Upper lobe of left lung (tissue), 4 donors: ENCODE measurements around the gene BIRC7.

Experiments
- EP300 ChIP-seq, 4 donors: sonication (generic); formaldehyde crosslinking; IDR thresholded peaks; one replicate each; pipeline ENCODE4 v1.5.1; 2017; ENCODE audit warnings: antibody characterized with exemption in 4 of 4, control low read depth in 2 of 4
- POLR2A ChIP-seq, 4 donors: fragments of 450-650 bp; IDR thresholded peaks; one replicate each; pipeline ENCODE4 v1.5.1; 2016 to 2017; ENCODE audit warnings: antibody characterized with exemption in 4 of 4, mild to moderate bottlenecking in 2 of 4
- POLR2AphosphoS5 ChIP-seq, 2 donors: sonication (generic); formaldehyde crosslinking; IDR thresholded peaks; one replicate each; pipeline ENCODE4 v1.5.1; 2017; ENCODE audit warnings: antibody characterized with exemption in 2 of 2
- TF ChIP-seq, protein P1 (sequence below), 6 experiments: fragments of 450-650 bp in 4 of 6; fragments of 200-600 bp in 2 of 6; sonication (generic) in 2 of 6; IDR thresholded peaks; one replicate each; pipeline ENCODE4 v1.5.1; 2016 to 2019; ENCODE audit warnings: antibody characterized with exemption in 6 of 6

DNA sequence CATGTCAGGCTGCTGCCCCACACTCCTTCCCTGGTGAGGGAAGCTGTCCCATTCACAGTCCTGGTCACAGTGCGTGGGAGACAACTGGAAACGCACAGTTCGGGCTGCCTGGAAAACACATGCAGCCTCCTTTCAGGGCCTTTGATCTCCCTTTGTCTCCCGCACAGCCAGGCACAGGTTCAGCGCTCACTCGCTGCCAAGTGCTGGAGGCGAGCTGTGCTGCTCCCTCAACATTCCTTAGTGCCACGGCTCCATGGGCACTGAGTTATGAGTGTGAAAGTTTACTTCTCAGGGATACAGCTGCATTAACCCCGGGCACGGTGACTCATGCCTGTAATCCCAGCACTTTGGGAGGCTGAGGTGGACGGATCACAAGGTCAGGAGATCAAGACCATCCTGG, 28.8 kb upstream of the BIRC7 start:
- TF ChIP-seq POLR2AphosphoS5 (IDR thresholded peaks at IDR 0.05) (no peak), POLR2A (IDR thresholded peaks at IDR 0.05) (no peak), EP300 (IDR thresholded peaks at IDR 0.05) (no peak)
- TF ChIP-seq, protein P1, sequence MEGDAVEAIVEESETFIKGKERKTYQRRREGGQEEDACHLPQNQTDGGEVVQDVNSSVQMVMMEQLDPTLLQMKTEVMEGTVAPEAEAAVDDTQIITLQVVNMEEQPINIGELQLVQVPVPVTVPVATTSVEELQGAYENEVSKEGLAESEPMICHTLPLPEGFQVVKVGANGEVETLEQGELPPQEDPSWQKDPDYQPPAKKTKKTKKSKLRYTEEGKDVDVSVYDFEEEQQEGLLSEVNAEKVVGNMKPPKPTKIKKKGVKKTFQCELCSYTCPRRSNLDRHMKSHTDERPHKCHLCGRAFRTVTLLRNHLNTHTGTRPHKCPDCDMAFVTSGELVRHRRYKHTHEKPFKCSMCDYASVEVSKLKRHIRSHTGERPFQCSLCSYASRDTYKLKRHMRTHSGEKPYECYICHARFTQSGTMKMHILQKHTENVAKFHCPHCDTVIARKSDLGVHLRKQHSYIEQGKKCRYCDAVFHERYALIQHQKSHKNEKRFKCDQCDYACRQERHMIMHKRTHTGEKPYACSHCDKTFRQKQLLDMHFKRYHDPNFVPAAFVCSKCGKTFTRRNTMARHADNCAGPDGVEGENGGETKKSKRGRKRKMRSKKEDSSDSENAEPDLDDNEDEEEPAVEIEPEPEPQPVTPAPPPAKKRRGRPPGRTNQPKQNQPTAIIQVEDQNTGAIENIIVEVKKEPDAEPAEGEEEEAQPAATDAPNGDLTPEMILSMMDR (IDR thresholded peaks at IDR 0.05) = no peak
